ENCODE measurements around the gene KRTAP10-1.

GRCh38 chr21:44544566-44544965, 4.6 kb upstream of the KRTAP10-1 start:
- TF ChIP-seq POLR2A (IDR thresholded peaks at IDR 0.05): no peak
- TF ChIP-seq, protein P1, sequence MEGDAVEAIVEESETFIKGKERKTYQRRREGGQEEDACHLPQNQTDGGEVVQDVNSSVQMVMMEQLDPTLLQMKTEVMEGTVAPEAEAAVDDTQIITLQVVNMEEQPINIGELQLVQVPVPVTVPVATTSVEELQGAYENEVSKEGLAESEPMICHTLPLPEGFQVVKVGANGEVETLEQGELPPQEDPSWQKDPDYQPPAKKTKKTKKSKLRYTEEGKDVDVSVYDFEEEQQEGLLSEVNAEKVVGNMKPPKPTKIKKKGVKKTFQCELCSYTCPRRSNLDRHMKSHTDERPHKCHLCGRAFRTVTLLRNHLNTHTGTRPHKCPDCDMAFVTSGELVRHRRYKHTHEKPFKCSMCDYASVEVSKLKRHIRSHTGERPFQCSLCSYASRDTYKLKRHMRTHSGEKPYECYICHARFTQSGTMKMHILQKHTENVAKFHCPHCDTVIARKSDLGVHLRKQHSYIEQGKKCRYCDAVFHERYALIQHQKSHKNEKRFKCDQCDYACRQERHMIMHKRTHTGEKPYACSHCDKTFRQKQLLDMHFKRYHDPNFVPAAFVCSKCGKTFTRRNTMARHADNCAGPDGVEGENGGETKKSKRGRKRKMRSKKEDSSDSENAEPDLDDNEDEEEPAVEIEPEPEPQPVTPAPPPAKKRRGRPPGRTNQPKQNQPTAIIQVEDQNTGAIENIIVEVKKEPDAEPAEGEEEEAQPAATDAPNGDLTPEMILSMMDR (IDR thresholded peaks at IDR 0.05): no peak

All from ovary (tissue), 3 donors.